GM12874 (cell line): ENCODE data around the gene MAK.

Experiments
- CTCF ChIP-seq: IDR thresholded peaks from 2 replicates; pipeline ENCODE4 v1.5.1; 2011; ENCODE audit warnings: low read depth, mild to moderate bottlenecking, control low read depth, low read length, moderate library complexity; ENCODE audit not compliant: insufficient read depth

Gene MAK

DNA sequence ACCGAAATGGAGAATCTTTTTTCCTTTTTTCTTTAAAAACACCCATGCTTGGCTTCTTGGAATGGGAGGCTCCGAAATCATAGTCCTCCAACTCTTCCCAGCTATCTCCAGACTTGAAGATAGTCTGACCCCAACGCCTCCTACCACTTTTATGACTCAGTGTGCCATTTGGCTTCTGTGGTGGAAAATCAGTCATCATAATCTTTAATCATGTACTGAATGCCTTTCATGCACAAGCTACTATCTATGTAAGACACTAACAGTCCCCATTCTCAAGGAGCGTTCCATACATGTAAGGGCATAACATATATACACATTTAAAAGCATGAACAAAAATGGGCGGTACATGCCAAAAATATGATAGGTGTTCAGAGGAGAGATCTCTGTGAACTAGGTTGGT, 46.7 kb downstream of the MAK start:
- TF ChIP-seq CTCF = no peak

DNA sequence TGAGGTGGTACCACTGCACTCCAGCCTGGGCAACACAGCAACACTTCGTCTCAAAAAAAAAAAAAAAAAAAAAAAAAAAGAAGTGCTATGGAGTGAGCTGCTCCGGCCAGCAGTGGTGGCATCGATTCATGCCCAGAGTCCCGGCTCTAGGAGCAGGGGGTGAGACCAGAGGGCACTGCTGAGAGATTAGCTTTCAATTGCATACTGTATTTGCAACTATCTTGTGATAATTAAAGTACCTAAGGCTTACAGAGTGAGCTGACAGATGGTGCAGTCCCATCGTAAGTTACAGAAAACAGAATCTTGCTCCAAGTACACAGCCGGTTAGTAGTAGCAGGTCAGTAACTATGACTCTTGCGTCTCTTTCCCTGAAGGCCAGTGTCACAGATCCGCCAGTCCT, 59.3 kb downstream of the MAK start:
- TF ChIP-seq CTCF = no peak

DNA sequence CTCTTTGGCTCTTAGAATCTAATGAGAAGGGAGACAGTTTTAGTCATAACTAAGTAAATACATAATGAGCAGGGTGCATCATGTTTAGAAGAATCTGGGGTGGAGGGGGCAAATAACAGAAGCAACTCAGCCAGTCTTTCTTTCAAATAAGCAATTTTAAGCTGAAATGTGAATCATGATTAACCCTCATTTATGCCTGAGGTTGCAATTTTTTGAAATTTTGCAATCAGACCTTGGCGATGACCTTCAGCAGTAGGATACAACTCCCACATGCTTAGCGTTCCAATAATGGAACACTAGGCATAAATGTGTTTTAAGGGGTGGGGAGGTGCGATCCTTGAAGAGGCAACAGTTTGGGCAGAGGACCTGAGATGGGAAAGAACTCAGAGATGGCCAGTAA, 60.1 kb downstream of the MAK start:
- TF ChIP-seq CTCF = no peak

GRCh38 chr6:10771371-10771894, 66.9 kb downstream of the MAK start:
- no peak for TF ChIP-seq CTCF

GRCh38 chr6:10769419-10769818, 68.9 kb downstream of the MAK start:
- no peak for TF ChIP-seq CTCF

DNA sequence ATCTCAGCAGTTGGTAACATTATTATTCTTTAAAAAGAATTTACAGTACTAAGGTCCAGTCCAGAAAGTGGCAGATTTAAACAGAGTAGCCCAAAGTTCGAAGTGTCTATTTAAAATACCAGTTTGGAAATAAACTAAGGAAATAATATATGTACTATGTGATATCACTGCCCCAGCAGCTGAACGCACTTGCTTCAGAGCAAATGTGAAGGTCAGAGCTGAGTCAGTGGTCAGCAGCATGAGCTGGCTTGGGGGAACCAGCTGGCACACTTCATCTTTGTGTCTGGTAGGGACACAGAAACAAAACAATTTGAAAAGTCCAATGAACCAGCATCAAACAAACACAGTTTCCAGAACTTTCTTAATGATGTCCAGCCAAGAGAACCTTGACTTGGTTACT, 75.3 kb downstream of the MAK start:
- TF ChIP-seq CTCF = no peak

GRCh38 chr6:10759884-10760329, 78.4 kb downstream of the MAK start:
- no peak for TF ChIP-seq CTCF

- peak; percentile 47; the same call in 1 of the 2 replicates for TF ChIP-seq CTCF
Measured at GRCh38 chr6:10759312-10759839, 79.0 kb downstream of the MAK start.
